Hematopoietic multipotent progenitor cell treated with erythropoietin and hydrocortisone succinate and interleukin-3 and kit ligand, for 6 days (in vitro differentiated cells): Measurements from ENCODE around the gene GNAT1.

Source experiments
- DNase-seq: peaks from one replicate; pipeline ENCODE4 v3.0.0-alpha.2; 2015

Gene GNAT1

DNA sequence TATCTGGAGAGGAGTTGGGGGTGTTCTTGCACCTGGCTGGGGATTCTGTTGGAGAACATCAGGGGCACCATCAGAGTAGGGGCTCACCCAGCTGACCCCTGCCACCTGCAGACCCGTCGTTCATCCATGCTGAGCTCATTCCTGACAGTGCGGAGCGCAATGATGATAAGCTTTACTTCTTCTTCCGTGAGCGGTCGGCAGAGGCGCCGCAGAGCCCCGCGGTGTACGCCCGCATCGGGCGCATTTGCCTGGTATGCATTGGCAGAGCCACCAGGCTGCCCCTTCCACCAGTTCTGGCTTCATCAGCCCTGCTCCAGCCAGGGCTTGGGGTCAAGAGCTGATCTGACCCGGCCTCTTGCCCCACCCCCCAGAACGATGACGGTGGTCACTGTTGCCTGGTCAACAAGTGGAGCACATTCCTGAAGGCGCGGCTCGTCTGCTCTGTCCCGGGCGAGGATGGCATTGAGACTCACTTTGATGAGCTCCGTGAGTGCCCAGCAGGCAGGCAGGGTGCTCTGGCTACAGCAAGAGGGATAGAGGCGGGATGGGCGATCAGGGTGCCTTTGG lies 8.8 kb upstream of the GNAT1 start:
- no peak for DNase-seq

DNA sequence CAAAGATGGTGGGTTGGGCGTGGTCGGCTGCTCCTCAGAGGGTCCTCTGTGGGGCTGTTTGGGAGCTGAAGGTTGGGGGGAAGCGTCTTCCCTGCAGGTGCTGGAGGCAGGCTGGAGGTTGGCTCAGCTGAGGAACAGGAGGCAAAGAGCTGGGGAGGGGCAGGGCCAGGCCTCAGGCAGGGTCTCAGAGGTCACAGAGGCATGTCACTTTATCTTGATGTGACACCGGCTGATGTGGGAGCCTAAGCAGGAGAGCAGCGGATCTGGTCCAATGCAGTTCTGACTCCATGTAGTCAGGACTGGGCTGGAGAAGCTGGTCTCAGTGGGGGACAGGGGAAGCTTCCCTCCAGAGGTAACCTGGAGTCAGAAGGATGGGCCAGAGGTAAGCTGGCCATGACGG lies 7.7 kb upstream of the GNAT1 start:
- no peak for DNase-seq

DNA sequence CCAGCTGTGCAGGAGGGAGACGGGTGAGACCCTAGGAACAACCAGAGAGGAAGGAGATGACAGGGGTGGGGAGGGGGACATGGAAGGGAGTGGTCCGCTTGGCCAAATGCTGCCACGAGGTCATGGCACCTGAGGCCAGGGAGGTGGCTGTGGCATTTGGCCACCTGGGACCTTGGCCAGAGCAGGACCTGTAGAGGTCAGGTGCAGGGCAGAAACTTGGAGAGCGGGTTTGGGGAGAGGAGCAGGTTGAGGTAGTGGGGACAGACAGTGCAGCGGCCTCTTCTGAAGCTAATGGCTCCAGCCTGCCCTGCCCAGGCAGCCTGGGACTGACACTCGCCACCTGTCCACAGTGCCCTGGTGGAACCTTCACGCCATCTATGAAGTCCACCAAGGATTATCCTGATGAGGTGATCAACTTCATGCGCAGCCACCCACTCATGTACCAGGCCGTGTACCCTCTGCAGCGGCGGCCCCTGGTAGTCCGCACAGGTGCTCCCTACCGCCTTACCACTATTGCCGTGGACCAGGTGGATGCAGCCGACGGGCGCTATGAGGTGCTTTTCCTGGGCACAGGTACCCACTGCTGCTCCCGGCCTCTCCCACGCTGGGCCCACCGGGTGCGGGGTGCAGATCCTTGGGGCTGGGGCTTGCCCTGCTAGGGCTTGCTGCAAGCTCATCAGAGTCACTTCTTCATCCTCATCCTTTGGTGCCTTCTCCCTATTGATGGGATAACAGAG lies 7.0 kb upstream of the GNAT1 start:
- no peak for DNase-seq

DNA sequence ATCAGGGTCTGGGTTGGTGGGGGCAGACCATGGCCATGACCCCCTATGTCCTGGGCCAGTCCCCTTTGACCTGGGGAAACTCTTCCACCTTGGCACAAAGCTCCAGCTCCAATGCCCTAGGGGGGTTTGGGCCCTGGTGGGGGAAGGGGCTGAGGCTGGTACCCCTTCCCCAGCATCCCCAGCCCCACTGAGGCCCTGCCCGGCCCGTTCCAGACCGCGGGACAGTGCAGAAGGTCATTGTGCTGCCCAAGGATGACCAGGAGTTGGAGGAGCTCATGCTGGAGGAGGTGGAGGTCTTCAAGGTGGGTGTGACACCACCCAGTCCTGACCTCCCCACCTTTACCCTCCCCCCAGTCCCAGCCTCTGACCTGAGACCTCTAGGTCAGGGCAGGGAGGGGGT lies 6.2 kb upstream of the GNAT1 start:
- no peak for DNase-seq

DNA sequence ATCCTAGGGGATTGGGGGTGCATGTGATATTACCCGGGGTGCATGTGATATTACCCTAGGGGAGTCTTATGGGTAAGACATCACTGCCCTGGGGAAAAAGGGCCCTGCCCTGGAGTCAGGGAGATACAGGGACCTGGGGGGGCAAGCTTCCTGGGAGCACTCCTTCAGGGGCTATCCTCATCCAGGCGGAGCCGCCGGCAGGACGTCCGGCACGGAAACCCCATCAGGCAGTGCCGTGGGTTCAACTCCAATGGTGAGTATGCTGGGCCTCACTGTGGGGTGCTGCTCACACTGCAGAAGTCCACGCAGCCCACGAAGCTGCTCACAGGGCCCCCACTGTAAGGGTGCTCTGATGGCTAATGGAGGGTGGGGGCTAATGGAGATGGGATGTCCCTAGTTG lies 5.3 kb upstream of the GNAT1 start:
- no peak for DNase-seq

DNA sequence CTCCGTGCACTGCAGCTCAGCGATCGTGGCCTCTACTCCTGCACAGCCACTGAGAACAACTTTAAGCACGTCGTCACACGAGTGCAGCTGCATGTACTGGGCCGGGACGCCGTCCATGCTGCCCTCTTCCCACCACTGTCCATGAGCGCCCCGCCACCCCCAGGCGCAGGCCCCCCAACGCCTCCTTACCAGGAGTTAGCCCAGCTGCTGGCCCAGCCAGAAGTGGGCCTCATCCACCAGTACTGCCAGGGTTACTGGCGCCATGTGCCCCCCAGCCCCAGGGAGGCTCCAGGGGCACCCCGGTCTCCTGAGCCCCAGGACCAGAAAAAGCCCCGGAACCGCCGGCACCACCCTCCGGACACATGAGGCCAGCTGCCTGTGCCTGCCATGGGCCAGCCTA lies 3.7 kb upstream of the GNAT1 start:
- DNase-seq = no peak

DNA sequence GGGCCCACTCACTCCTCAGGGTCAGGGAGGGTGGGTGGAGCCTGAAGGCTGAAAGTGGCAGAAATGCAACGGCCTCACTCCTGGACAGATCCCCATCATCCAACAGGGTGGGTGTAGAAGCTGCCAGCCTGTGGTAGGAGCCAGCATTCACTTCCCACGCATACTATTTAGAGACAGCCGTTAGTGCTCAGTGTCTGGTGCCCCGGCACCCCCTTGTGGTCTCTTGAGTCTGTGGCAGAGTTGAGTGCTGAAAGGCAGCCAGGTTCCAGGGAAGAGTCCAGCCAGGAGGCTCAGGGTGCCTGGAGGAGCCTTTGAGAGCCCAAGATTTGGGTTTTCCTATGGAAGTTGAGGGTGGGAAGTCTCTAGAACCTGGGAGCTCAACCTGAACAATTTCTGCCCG lies 2.1 kb upstream of the GNAT1 start:
- DNase-seq = peak; percentile 92

DNA sequence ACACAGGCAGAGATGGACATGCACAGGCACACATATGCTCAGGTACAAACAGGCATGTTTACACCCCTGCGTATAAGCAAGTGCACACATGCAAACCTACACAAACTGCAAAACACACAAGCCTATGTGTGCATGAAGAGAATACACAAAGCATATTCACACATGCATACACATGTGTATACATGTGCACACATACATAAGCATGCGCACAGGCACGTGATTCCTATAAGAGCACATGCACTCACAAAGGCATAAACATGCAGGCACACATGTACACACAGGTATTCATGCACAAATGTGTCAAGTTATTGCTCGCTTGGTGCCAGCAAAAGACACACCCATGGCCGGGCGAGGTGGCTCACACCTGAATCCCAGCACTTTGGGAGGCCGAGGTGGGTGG lies 1.4 kb upstream of the GNAT1 start:
- DNase-seq = no peak

DNA sequence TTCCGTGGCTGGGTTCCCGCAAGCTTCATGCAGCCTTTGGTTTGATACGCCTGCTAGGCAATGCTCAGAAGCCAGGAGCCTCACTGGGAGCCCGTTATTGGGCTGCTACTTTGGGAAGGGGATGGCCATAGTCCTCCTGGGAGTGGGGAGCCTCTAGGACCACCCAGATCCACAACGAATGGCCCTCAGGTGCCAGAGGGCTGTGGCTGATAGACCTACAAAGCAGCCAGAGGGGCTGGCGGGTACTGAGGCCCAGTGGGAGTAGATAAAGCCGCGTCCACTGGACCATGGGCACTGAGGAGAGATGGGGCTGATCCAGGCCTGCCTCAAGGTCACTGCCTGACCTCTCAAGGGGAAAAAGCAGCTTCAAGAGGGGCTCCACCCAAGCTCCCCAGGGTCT lies 714 bp downstream of the GNAT1 start:
- DNase-seq = no peak

DNA sequence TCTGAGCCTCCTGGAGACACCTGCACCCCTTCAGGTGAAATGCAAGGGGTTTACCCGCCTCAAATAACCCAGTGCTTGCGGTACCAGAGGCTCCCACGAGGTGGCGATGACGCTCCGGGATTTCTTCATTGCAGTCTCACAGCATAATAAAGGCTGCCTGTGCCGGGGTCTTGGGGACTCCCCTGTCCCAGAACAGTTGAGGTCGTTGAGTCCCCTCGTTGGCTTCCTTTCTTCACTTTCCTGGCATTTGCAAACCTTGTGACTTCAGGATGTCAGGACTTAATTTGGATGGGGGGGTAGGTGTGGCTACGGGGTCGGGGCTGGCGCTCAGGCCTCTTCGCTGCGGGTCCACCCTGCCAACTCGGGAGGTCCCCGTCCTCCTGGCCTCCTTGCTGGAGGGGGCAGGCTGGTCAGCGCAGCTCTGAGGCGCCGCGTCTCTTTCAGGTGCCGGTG lies 1.3 kb downstream of the GNAT1 start:
- DNase-seq = peak; percentile 76

DNA sequence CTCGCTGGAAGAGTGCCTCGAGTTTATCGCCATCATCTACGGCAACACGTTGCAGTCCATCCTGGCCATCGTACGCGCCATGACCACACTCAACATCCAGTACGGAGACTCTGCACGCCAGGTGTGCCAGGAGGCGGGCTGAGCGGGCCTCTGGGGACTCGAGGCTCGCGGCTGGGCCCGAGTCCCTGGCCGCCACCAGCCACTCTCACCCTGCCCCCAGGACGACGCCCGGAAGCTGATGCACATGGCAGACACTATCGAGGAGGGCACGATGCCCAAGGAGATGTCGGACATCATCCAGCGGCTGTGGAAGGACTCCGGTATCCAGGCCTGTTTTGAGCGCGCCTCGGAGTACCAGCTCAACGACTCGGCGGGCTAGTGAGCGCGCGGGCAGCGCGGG lies 1.9 kb downstream of the GNAT1 start:
- DNase-seq = no peak

DNA sequence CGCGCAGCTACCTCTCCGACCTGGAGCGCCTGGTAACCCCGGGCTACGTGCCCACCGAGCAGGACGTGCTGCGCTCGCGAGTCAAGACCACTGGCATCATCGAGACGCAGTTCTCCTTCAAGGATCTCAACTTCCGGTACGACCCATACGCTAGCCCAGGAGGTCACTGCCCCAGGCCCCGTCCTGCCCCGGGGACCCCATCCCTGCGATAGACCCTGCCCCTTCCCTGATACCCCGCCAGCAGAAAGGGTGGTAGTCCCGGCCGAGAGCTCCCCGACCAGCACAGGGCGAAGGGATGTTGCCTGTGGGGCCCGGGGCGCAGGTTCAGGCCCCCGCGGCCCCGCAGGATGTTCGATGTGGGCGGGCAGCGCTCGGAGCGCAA lies 2.3 kb downstream of the GNAT1 start:
- no peak for DNase-seq

DNA sequence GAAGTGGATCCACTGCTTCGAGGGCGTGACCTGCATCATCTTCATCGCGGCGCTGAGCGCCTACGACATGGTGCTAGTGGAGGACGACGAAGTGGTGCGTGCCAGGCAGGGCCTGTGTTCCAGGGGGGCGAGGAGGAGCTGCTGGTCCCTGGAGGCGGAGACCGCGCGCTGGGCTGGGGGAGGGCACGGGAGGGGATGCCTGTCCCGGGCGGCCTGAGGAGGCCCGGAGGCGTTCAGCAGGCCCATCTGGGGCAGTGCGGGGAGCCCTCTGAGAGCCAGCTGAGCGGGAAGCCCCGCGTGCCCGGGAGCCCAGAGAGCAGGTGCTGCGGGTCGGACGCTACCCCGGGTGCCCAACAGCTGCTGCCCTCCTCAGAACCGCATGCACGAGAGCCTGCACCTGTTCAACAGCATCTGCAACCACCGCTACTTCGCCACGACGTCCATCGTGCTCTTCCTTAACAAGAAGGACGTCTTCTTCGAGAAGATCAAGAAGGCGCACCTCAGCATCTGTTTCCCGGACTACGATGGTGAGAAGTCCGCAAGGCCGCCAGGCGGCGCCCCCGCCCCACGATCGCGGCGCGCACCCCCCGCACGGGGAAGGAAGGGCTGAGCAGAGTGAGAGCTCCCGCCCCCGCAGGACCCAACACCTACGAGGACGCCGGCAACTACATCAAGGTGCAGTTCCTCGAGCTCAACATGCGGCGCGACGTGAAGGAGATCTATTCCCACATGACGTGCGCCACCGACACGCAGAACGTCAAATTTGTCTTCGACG lies 2.9 kb downstream of the GNAT1 start:
- DNase-seq = peak; percentile 81

DNA sequence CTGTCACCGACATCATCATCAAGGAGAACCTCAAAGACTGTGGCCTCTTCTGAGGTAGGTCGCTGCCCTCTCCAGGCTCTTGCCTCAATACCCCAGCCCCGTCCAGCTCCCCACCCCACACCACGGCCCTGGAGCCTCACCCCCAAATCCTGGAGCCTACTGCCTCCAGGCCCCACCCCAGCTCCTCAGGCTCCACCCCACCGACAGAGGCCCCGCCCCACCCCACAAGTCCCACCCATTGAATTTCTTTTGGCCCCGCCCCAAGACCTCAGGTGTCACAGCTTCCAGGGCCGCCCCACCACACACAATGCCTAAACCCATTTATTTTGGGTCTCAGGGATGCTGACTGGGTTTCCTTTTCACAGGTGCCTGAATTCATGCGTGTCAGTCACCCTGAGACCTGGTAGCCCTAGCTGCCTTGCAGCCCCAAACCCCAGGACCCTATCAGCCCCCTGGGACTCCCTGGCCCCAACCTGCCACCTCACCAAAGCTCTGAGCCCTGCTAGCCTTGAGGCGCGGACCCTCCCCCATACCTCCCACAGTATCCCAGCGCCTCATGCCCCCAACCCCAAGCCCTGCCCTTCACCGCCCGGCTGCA lies 3.6 kb downstream of the GNAT1 start:
- peak; percentile 47 for DNase-seq

DNA sequence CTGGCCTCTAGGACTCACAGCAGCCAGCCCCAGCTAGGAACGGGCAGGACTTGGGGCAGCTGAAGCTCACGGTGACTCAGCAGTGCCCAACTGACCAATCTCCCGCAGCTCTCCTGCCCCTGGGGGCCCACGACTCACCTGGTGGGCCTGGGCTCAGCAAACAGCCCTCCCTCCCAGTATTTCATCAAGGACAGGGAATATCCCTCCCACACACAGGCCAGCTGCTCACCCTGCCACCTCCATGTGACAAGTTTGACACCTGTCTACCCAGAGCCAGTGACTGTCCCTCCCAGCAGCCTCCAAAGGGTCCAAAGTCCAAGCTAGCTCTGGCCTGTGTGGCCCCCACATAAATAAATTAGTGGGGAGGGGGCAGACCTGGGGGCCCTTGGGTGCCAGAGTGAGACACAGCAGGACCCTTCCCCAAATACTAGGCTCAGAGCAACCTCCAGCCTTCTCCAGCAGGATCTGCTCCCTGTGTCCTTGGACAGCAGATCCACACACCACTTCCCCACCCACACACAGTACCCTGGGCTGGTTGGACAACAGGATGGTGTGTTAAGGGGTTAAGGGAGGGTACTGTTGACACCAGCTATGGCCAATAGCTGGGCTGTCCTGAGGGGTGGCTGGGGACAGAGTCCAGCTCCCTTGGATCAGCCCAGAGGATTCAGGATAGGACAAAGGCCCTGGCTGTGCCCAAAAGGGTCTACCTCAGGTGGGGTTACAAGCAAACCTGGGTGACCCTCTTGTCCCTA lies 4.3 kb downstream of the GNAT1 start:
- no peak for DNase-seq

DNA sequence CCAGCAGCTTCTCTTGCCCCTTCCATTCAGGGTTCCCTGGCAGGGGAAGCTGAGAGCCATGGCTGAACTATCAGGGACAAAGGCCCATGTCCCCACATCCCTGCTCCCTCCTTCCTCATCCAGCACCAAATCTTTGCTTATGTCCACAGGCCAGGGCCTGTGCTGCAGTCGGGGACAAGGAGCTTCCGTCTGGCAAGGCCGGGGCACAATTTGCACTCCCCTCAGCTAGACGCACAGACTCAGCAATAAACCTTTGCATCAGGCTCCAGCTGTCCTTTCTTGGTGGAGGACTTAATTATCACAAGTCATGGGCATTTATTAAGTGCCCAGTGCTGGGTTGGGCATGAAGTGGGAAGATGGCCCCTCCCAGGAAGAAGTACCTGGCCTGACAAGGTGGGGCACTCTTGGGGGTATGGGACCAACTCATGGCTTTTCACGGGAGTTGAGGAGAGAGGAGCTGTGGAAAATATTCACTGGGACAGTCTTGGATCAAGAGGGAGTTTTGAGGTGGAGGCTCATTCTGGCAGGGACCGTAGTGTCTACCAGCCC lies 4.9 kb downstream of the GNAT1 start:
- no peak for DNase-seq

DNA sequence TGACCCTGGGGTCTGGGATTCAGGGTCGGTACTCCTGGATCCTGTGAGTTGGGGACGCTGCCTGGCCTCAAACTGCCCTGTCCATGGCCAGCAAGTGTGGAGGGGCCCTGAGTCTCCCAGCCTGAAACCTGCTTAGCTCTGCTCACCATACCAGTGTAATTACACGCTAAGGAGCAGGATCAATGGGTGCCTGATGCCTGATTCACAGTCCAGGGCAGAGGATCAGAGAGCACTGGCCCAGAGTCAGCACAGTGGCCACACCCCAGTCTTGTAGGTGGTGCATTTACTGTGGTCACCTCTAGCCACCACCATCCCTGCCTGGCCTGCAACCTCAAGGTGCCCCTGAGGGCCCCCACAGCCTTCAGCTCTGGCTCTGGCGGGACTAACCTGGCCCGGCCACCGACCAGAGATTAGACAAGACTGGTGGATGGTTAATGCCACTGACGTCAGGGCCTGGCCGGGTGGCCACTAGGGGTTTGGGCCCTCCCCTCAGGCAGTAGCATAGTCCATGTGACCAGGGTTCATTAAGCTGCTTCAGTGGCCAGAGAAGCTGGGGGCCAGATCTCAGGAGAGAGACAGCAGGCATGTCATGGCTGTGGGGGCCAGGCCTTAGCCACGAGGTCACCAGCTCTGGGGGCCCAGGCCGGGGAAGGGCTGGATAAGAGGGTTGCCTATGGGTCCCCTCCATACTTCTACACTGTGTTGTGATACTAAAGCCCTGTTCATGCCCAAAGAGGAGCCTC lies 10.3 kb downstream of the GNAT1 start:
- no peak for DNase-seq

DNA sequence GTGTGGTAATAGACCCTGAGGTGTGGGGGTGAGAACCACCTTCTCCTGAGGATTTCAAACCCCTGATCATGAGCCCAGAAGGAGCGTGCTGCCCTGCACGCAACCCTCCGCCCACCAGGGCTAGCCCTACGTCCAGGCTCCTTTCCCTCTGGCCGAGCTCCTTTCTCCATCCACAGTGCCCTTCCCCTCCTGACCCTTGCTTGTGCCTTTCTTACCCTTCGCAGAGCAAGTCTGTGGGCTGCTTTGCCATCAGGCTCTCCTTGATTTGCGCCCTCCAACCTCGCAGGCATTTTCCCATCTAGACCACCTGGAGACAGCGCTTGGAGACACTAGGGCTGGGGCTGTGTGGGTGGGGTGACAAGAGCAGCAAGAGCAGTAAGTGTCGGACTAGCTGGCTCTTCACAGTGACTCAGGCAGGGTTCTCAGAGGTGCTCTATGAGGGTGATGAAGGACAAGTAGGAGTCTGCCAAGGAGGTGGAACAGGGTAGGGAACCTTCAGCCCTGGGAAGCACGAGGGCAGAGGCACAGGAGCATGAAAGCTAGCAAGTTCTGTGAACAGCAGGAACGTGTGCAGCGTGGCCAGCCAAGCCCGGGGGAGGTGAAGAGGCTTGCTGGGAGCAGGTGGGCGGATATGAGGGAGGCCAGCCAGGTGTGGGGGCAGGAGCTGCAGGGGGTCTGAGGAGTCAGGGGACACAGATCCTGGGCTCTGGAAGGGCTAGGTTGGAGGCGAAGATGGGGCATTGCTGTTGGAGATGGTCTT lies 11.1 kb downstream of the GNAT1 start:
- DNase-seq = no peak

DNA sequence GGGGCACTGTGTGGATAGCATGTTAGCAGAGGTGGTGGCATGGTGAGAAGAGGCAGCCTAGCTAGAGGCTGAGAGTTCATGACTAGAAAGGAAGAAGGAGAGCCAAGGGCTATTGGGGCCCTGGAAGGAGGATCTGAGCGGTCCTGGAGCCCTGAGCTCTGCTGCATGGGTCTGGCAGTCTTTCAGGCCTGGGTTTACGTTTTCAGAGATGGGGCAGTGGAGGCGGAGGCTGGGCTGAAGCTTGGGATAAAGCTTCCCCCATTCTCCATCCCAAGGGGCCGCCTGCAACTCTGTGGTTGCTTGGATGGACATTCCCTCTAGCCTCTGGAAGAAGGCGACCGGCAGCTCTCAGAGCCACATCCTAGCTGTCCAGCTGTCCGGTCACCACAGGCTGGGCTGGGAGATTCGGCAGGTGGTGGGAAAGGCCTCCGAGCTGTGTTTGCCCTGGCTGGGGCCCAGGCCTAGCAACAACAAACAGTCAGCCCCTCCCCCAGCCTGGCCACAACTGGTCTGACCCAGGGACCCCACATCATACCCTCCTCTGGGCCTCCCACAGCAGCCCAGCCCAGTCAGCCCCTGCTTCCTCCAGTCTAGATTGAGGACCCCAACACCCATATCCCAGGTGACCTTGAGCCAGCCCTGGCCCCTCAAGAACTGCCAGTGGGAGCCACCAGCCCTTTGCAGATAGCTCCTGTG lies 11.9 kb downstream of the GNAT1 start:
- no peak for DNase-seq
